Articular chondrocyte of knee joint (primary cell): ENCODE results near the gene ZNF891. TPM values are rescaled to one million over a fixed set of nuclear protein-coding genes. Genes with fewer than 3 reads are reported as not detected.

Experiments
- total RNA-seq: library from RNA; depleted of rRNA; stranded (reverse); fragments of >200 nt; gene quantifications from 2 replicates; pipeline ENCODE4 v1.2.3, GENCODE V29; 2012

ZNF891 gene
- 2.1 TPM in 2 replicates for total RNA-seq

DNA sequence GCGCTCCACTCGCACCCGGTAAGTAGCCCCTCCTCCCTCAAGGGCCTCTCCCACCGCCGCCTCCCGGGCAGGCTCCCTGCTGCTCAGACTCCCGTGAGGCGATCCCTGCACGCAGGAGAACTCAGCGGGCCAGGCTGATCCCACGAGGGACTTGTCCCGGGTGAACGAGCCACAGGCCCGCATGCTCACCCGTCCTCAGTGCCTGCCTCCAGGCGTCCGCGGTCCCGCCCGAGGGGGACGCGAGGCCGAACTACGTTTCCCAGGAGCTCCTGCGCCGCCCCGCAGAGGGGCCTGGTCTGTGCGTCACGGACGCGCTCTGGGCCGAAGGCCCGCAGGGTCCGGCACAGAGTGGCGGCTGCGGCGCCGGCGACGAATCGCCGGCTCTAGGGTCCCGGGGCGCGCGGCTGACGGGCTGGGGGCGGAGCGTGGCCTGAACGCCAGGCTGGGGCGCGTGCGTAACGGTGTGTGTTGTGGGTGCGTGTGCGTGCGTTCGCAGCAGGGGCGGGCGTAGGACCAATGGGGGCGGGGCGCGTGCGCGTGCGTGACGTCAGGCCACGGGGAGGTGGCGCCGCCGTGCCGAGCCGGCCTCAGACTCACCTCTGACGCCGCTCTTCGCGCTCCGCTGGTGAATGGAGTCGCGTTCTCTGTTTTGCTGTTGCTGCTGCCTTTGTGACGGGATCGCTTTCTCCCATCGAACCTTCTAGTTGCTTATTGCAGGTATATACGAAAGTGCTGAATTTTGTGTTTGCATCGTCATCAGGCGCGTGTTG is at the start of gene ZNF891, which contains the start of gene ZNF10:
TSS of gene ZNF891 (minus strand) at position 237 of the 770 bp plus-strand sequence. CDS start 8,356 bp downstream, outside the sequence.
TSS of gene ZNF10 (plus strand) at position 590 of the 770 bp plus-strand sequence. CDS start 13,866 bp downstream, outside the sequence.

DNA sequence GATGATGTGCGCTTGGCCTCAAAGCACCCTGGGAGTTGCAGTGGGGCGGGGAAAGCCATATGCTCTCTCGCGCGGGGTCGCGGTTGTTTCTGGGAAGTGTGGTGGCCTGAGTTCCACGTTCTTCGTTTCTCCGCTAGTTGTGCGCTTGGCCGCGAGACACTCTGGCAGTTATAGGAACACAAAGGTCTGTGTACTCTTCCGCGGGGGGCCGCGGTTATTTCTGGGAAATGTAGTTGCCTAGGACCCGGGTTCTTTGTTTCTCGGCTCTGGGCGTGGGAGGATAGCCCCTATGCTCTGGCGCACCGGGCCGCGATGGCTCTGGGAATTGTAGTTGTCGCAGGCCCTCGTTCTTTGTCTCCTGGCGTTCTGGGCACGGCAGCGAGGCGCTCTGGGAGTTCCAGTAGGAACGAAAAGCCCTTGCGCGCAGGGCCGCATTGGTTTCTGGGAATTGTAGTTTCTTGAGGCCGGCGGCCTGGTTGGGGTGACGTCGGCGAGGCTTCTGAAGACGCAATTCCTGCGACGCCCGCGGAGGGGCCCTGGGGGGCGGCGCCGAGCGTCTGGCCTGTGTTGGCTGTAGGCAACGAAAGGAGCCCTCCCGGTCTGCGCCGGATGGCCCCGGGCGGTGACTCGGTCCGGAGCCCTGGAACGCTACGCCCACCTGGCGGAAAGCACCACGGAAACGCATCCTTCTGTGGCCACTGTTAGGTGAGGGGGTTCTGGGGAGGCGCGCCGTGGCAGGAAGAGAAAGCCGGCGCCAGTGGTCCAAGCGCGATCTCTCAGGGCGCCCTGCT is 49.5 kb downstream of the ZNF891 start, which contains the start of gene ZNF140:
TSS of gene ZNF140 (plus strand) at position 556 of the 791 bp plus-strand sequence. CDS start 398 bp downstream, outside the sequence.

Other genes with a start within 250 kb of the ZNF891 start
- 24.8 and 31.2 TPM in 2 replicates for gene CHFR, start 242.7 kb downstream of the ZNF891 start, total RNA-seq
- 15.7 and 22.5 TPM in 2 replicates for gene ZNF605, start 174.0 kb downstream of the ZNF891 start, total RNA-seq
- gene ZNF26, start 143.9 kb downstream of the ZNF891 start, total RNA-seq = 11.3 and 14.2 TPM in 2 replicates
- gene ZNF84, start 92.8 kb downstream of the ZNF891 start, total RNA-seq = 28.5 and 39.2 TPM in 2 replicates
- gene ZNF140, start 49.4 kb downstream of the ZNF891 start, total RNA-seq = 22.6 and 30.3 TPM in 2 replicates
- 9.8 and 10.2 TPM in 2 replicates for gene ZNF10, start 353 bp upstream of the ZNF891 start, total RNA-seq
- gene ZNF268, start 51.2 kb upstream of the ZNF891 start, total RNA-seq = 28.6 and 29.7 TPM in 2 replicates
- gene ANHX, start 105.6 kb upstream of the ZNF891 start, total RNA-seq = not detected in 2 replicates